HG02798 (cell line): ENCODE results near the gene TTC24.
"Not testable (repeated sequence)": the region's sequence is repeated elsewhere in the genome, so short reads cannot be mapped to it uniquely, and the experiment has no call there.

ENCODE experiments used
- ATAC-seq: cut with Tn5 transposase; IDR thresholded peaks from one replicate; pipeline ENCODE4 v1.9.1; 2021; ENCODE audit warnings: mild to moderate bottlenecking; ENCODE audit not compliant: unreplicated experiment, poor library complexity

The TTC24 gene

GRCh38 chr1:156579472-156579871 lies at the start of gene TTC24:
Gene TTC24, plus strand, starts transcription at chr1:156579723. Its CDS starts 1,642 bp downstream, at chr1:156581365.
- no peak for ATAC-seq

- no peak for ATAC-seq
These were observed 49.5 kb upstream of the TTC24 start for GRCh38 chr1:156530006-156530405.

GRCh38 chr1:156532374-156532773 lies 47.1 kb upstream of the TTC24 start:
- ATAC-seq: no peak

- ATAC-seq: no peak
These were observed 45.8 kb upstream of the TTC24 start for GRCh38 chr1:156533568-156534220.

- no peak for ATAC-seq
These were observed 45.0 kb upstream of the TTC24 start for GRCh38 chr1:156534424-156535060.

GRCh38 chr1:156537027-156537426 lies 42.5 kb upstream of the TTC24 start:
- ATAC-seq: no peak

- no peak for ATAC-seq
These were observed 40.6 kb upstream of the TTC24 start for GRCh38 chr1:156538711-156539440.

- no peak for ATAC-seq
These were observed 39.6 kb upstream of the TTC24 start for GRCh38 chr1:156539818-156540355.

GRCh38 chr1:156540955-156541354 lies 38.6 kb upstream of the TTC24 start:
- no peak for ATAC-seq

GRCh38 chr1:156543066-156543465 lies 36.5 kb upstream of the TTC24 start:
- ATAC-seq: no peak

- ATAC-seq: no peak
These were observed 34.9 kb upstream of the TTC24 start for GRCh38 chr1:156544592-156545102.

GRCh38 chr1:156546267-156546666 lies 33.3 kb upstream of the TTC24 start:
- ATAC-seq: no peak

GRCh38 chr1:156547434-156547833 lies 32.1 kb upstream of the TTC24 start:
- no peak for ATAC-seq

GRCh38 chr1:156547982-156548381 lies 31.5 kb upstream of the TTC24 start:
- ATAC-seq: no peak

GRCh38 chr1:156549390-156549789 lies 30.1 kb upstream of the TTC24 start:
- no peak for ATAC-seq

- no peak for ATAC-seq
These were observed 29.7 kb upstream of the TTC24 start for GRCh38 chr1:156549831-156550230.

- no peak for ATAC-seq
These were observed 29.2 kb upstream of the TTC24 start for GRCh38 chr1:156550346-156550745.

GRCh38 chr1:156551066-156551643 lies 28.4 kb upstream of the TTC24 start:
- ATAC-seq: no peak

GRCh38 chr1:156551869-156552268 lies 27.7 kb upstream of the TTC24 start:
- ATAC-seq: no peak

- no peak for ATAC-seq
These were observed 27.0 kb upstream of the TTC24 start for GRCh38 chr1:156552518-156552917.

- ATAC-seq: not testable (repeated sequence)
These were observed 26.6 kb upstream of the TTC24 start for GRCh38 chr1:156552937-156553336.
